ENCODE measurements around the gene GJD3. TPM values are rescaled to one million over a fixed set of nuclear protein-coding genes. Genes with fewer than 3 reads are reported as not detected.

The GJD3 gene
- total RNA-seq, 1 donor from 2014 or later, result not detected

DNA sequence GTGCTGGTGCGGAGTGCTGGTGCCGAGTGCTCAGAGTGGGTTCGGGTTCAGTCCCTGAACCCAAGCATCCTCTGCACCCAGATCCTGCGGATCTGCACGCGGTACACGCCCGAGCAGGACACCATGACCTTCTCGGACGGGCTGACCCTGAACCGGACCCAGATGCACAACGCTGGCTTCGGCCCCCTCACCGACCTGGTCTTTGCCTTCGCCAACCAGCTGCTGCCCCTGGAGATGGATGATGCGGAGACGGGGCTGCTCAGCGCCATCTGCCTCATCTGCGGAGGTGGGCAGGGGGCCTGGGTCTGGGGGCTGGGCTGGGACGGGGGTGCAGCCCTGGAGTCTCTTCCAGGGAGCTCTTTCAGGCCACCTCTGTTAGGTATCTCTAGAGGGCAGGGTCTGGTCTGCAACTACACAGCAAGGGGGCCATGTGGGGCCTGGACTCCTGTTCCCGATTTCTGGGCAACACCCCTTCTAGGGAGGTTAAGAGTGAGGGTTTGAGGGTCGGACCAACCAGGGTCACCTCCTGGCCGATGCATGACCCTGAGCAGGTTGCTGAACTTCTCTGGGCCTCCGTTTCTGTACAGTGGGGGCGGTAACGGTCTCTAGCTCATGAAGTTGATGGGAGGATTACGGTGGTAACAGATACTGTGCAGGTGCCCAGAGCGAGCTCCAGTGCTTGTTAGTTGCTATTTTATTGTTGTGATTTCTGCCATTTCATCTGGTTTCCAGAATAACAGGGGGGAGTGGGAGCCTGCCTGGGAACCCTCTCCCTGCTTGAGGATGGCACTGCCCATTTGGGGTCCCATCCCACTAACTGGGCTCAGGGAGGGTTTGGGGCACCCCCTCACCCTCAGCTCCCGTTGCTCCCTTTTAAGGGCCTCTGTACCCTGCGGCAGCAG, 10.1 kb downstream of the GJD3 start:
- DNase-seq (ENCODE audit: low spot score in 2 of 2), result no peak
- FAIRE-seq, result no peak

DNA sequence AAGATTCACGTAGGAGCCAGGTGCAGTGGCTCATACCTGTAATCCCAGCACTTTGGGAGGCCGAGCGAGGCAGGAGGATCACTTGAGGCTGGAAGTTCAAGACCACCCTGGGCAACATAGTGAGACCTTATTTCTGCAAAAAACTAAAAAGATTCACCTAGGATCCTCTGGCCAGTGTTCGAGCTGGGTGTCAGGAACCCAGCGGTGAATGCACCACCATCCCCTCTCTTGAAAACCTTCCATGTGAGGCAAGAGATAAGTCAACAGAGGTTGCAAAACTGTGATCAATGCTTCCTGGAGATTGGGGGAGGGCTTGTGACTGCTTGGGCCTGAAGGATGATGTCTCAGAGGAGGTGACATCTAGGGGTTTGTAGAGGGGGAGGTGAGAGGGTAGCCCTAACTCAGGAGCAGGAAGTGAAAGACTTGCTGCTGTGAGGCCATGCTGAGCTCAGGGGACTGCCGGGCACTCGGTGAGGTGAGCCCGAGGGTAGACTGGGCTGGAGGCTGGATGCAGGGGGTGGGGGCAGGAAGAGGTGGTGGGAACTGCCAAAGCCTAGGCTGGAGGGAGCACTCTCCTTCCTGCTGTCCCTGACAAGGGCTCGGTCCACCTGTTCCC, 11.7 kb downstream of the GJD3 start:
- DNase-seq (ENCODE audit: low spot score in 2 of 2) (no peak), FAIRE-seq (no peak)

DNA sequence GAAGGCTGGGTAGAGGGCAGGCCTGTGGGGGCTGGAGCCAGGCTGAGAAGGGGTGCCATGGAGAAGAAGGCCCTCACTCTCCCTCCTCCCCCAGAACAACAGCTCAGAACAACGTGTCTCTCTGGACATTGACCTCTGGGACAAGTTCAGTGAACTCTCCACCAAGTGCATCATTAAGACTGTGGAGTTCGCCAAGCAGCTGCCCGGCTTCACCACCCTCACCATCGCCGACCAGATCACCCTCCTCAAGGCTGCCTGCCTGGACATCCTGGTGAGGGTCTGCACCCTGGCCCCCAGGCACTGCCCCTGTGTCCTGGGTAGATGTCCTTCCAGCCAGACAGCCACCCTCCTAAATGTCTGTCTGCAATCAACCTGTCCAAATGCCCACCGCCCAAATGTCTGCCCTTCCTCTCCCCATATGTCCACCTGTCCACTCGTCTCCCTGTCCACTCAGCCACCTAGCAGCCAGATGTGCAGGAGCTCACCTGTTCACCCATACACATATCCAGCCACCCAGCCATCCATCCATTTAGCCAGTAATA, 12.2 kb downstream of the GJD3 start:
- DNase-seq (ENCODE audit: low spot score in 2 of 2), result no peak
- no peak for FAIRE-seq

DNA sequence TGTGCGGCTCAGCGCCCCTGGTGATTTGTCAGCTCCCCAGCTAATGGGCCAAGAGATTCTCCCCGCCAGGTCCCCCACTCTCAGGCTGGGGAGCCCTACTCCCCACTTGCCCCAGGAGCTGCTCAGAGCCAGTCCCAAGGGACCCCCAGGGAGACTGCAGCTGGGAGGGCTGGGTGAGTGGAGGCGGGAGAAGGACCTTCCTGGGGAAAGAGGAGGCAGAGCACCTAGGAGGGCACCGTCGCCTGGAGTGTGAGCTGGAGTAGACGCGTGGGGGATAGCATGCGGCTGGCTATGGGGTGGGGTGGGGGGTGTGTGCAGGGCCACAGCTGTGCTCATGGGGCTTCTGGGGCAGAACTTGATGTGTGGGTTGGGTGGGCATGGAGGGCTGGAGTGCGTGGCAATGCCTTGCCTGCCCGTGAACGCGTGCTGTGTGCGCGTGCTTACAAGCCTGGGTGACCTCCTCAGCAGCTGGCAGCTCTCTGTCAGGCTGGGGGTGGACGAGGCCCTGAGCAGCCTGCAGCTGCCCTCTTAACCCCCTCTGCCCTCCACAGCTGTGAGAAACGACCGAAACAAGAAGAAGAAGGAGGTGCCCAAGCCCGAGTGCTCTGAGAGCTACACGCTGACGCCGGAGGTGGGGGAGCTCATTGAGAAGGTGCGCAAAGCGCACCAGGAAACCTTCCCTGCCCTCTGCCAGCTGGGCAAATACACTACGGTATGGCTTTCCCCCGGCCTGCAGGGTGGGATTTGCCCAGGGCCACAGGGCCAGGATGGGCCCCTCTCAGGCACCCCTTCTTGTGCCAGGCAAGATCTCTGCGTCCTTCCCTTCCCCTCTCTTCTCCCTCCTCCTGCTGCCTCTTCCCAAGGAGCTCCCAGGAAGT, 12.9 kb downstream of the GJD3 start:
- FAIRE-seq, result no peak
- DNase-seq (ENCODE audit: low spot score in 2 of 2), result no peak

DNA sequence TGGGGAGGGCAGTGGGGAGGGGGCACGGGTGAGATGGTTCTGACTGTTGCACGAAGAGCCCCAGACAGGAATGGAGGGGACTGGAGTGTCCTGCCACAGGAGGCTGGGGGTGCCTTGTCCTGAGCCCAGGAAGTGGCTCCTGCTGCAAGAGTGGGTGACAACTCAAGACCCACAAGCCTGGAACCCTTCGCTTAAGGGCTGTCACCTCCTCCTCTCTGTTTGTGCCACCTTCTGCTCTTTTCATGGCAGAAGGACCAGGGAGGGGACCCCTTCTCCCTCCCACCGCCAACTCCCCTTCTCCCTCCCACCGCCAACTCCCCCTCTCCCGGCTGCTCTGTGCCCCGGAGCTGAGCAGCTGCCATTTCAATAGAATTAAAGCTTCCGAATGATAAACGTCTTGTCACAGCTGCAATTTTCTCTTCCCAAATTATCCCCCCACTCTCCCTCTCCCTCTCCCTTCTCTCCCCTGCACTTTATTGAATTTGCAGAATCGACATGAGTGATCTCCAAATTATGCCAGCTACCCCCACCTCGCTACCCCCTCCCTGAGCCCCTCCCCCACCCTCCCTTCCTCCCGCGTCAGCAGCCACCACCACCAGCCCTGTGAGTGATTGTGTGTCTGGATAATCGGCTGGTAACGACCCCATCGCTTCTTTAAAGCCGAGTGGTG, 13.7 kb downstream of the GJD3 start:
- DNase-seq (ENCODE audit: low spot score in 2 of 2) (no peak), FAIRE-seq (no peak)

DNA sequence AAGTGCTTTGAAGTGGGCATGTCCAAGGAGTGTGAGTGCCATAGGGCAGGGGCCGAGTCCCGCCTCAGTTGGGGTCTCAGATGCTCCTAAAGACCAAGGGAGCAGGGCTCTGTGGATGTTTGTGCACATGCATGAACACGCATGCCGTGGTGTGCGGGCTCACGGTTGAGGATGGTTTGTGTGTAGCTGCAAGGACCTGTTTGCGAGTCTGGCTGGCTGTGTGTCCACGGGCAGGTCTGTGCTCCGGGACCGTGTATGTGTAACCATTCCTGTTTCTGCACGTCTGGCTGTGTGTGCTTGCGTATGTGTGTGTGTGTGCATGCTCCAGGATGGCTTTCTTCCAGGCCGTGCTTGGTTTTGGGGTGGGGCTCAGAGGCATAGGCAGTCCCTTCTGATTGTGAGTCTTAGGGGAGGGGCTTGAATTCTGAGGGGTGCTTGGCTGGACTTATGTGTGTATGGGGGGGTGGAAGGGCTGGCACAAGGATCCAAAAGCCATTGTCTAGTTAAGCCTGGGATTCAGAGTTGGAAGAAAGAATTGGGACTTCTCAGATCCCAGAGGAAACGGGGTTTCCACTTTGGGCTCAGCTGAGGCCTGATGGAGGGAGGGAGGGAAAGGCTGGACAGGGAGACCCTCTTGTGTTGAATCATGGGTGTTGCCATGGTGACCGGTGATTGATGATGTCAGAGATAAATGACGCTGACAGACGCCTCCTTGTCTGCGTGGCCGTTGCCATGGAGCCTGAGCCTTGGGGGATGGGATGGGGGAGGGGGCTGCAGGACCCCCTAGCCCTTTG, 14.4 kb downstream of the GJD3 start:
- FAIRE-seq (no peak), DNase-seq (ENCODE audit: low spot score in 2 of 2) (no peak)

DNA sequence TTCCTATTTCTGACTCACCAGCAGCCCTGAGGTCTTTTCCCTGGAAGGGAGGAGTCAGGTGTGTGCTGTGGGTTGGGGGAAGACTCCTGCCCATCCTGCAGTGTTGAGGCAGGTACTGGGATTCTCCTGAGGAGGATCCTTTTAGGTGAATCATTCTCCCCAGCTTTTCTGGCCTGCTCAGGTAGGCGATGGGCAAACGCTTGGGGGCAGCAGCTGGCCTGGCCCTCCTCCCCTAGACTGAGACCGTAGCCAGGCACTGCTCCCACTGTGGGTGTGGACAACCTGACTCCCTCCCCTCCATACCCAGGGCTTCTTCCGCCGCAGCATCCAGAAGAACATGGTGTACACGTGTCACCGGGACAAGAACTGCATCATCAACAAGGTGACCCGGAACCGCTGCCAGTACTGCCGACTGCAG, 15.1 kb downstream of the GJD3 start:
- FAIRE-seq (no peak), DNase-seq (ENCODE audit: low spot score in 2 of 2) (no peak)

DNA sequence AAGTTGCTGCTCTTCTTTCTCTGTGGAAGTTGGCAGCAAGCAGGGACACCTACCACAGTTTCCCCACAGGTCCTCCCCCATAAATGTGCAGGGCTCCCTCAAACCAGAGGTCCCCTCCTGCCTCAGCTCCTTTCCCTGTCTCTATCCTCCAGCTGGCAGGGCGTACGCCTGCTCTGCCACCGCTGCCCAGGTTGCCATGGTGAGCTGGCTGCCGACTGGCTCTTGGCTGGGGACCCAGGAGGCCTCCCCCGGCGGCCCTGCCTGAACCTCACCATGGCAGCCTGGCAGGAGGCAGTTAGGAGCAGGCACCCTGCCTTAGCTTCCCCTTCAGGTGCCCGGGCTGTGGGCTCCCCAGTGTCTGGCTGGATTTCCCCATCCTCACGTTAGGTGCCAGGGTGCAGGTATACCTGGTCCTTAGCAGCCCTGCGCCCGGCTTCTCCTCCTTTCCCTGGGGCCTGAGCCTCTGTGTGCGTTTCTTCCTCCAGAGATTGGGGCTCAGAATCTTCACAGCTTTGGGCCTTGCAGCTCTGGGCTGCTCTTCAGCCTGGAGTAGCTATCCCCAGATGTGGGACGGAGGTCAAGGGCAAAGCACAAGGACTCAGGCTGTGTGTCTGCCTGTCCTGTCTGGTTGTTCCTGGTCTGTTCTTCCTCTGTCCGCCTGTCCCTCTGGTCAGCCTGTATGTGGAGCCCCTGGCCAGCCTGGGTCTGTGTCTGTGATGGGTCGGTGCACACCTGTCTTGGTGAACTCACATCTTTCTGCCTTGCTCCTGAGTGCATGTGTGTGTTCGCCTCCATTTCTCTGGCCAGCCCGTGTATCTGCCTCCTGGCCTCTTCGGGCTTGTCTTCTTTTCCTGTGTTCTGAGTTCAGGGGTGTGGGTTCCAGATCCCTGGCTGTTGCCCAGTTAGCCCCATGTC, 15.7 kb downstream of the GJD3 start:
- FAIRE-seq, result no peak
- DNase-seq (ENCODE audit: low spot score in 2 of 2), result peak; percentile 72 to 77

DNA sequence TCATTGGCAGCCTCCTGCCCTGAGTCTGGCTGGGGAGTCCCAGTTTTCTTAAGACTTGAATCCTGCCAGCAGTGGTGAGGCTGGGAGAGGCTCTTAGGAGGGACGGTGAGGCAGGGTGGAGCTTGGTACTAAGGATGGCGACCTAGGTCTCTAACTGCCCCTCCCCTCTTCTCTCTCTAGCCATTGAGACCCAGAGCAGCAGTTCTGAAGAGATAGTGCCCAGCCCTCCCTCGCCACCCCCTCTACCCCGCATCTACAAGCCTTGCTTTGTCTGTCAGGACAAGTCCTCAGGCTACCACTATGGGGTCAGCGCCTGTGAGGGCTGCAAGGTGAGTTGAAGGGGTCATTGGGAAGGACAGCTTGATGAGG, 16.4 kb downstream of the GJD3 start:
- DNase-seq (ENCODE audit: low spot score in 2 of 2) (no peak), FAIRE-seq (no peak)

DNA sequence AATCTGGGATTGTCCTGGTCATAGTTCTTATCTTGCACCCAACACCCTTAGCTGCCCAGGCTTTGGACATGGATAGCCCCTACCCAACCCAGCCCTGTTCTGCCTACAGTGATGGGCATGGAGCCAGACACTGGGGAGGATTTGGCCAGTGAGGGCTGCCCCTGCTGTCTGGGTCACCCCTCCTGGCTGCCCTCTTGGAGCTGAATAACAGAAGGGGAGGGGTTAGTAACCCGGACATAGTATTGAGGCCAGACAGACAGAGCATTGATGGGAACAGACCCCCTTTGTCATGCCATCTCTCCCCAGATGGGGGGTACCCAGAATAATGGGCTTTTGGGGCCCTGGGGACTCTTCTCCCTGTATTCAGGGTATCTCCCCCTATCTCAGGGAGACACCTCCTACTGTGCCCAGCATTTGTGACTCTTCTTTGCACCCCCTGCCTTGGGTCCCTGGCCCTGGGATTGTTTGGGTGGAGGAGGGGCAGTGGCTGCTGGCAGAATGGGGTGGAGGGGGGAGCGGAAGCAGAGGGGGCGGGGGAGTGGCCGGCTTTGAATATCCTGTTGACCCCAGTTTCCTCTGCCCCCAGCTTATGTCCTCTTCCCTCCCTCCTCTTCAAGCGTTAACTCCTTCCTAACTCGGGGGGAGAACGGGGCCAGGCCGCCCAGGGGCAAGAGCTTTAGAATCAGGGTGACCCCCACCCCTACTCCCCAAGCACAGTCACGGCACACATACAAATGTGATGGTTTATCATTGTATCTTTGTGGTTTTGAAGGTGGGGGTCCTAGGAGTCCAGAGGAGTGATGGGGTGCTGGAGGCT, 17.0 kb downstream of the GJD3 start:
- FAIRE-seq (no peak), DNase-seq (ENCODE audit: low spot score in 2 of 2) (peak in 1 of 2 donors; percentile 81)

- no peak for FAIRE-seq
Measured at GRCh38 chr17:40346765-40347158, 17.8 kb downstream of the GJD3 start.

DNA sequence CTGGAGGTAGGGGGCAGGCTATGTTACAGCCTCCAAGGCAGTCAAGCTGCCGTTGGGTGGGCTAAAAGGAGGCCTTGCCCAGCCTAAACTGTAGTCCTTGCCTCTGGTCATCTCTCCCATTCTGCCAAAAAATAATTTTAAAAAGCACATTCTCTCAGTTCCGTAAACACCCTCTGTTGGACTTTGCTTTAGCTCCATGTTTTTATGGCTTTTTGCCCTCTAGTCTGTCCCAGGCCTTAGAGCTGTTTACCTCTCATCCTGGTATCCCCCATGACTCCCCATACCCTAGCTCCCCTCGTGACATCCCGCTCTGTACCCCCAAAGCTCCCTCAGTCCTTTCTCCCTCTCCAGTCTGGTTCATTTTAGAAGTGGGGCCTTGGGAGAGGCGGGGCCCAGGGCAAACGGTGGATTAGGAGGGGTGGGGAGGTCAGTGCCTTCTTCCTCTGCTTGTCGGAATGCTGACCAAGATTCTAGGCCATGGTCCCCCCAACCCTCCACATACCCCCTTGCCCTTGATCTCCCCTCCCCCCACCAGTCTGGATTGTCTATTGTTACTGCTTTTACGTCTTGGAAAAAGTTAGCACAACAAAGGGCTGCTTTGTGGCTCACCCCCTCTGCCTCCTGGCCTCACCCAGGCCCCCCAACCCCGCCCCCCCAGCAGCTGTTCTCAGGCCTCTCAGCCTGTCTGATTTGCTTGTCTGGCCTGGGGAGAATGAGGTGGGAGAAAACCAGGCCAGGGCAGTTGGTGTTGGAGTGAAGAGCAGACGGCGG, 18.4 kb downstream of the GJD3 start:
- FAIRE-seq (no peak), DNase-seq (ENCODE audit: low spot score in 2 of 2) (peak in 1 of 2 donors; percentile 63)

More at GRCh38 chr17:40346765-40347158, 17.8 kb downstream of the GJD3 start:
- DNase-seq (ENCODE audit: low spot score in 2 of 2), result no peak

DNA sequence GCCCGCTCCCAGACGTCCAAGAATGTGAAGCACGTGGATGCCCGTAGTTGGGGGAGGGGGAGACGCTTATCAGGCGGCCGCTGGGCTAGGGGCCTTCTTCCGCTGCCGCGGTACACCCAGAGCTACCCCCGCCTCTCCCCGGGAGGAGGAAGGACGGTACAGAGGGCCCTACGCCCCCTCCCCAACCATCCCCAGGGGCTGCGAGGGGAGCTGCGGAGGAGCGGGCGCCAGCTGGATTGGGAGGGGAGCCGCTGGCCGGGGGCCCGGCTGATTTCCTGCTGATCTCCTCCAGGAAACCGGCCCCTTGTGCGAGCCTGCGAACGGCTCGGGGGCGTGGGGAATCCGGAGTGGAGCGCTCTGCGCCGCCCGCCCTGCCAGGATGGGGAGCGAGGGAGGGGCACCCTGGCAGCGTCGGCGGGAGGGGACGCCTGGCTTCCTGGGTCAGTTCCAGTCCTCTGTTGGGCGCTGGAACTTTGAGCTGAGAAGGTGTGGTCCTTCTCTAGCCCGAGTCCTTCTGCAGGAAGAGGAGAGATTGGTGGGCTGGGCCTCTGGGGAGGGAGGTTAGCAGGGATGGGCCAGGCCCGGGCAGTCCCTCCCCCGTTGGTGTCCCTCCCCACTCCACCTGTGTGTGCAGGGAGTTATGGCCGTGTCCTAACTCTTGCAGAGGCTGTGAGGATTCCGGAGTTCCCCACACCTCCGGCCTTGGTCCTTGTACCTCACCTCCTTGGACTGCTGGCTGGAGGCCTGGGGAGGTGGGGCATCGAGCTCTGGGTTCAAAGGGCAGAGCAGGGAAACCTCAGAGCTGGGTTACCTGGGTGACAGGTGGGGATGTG, 19.2 kb downstream of the GJD3 start:
- DNase-seq (ENCODE audit: low spot score in 2 of 2) (peak; percentile 65 to 72), FAIRE-seq (no peak)

DNA sequence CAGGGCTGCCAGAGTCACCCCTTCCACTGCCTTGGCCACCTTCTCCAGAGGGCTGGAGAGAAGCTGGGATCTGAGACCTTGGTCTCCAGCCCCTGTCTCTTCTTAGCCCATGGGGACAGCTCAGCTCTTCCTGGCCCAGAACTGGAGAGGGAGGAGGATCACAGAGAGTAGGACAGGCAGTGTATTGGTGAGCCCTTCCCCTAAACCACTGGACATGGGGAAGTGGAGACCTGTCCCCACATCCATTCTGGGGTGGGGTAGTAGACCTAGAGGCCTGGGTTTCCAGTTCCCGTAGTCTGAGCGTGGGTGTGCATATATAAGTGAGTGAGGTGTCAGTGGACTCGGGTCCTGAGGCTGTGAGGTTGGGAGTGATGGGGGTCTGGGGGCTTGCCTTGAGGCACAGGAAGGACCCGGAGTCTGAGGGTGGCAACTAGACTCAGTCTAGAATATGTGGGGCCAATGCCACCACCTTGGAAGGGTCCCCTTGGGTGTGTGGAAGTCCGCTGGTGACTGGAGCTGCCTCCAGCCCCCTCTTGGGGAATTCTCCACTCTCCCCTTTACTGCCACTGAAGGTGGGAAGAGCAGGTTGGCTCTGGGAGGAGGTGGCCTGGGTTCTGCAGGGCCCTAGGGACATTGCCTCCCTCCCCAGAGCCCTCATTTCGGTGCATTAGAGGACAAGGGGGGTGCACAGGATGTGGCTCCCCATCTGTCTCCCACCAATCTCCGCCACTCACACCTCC, 19.9 kb downstream of the GJD3 start:
- DNase-seq (ENCODE audit: low spot score in 2 of 2), result no peak
- FAIRE-seq, result no peak

Measured in frontal cortex (tissue), 4 donors.